WI38 (cell line): ENCODE data around the gene MCUR1.
"Not testable (repeated sequence)": the region's sequence is repeated elsewhere in the genome, so short reads cannot be mapped to it uniquely, and the experiment has no call there.

ENCODE experiments used
- H3K4me3 ChIP-seq: 2 replicates; pipeline ENCODE4 v1.5.1; 2011; ENCODE audit warnings: low read depth, mild to moderate bottlenecking, control low read depth, low read length
- CTCF ChIP-seq: IDR thresholded peaks from 2 replicates; pipeline ENCODE4 v1.5.1; 2012; ENCODE audit warnings: low read depth, mild to moderate bottlenecking, control low read depth, low read length

The MCUR1 gene

GRCh38 chr6:13851330-13851729 lies 37.0 kb upstream of the MCUR1 start:
- TF ChIP-seq CTCF = no peak
- H3K4me3 ChIP-seq = no peak overlapping the region

- H3K4me3 ChIP-seq = not testable (repeated sequence)
These were observed 36.3 kb upstream of the MCUR1 start for GRCh38 chr6:13850690-13851089.

GRCh38 chr6:13848522-13849150 lies 34.3 kb upstream of the MCUR1 start:
- TF ChIP-seq CTCF = no peak
- no peak overlapping the region for H3K4me3 ChIP-seq

- no peak overlapping the region for H3K4me3 ChIP-seq
- TF ChIP-seq CTCF = no peak
These were observed 33.1 kb upstream of the MCUR1 start for GRCh38 chr6:13847326-13848050.

GRCh38 chr6:13846841-13847240 lies 32.5 kb upstream of the MCUR1 start:
- H3K4me3 ChIP-seq = no peak overlapping the region
- 0 out of 2 replicates have a peak, but pooled peaks have one; percentile 22 for TF ChIP-seq CTCF

GRCh38 chr6:13841936-13842335 lies 27.6 kb upstream of the MCUR1 start:
- TF ChIP-seq CTCF = no peak
- no peak overlapping the region for H3K4me3 ChIP-seq

- no peak for TF ChIP-seq CTCF
- H3K4me3 ChIP-seq = no peak overlapping the region
These were observed 24.3 kb upstream of the MCUR1 start for GRCh38 chr6:13838616-13839015.
